ENCODE measurements around the gene CAPN11. TPM values are rescaled to one million over a fixed set of nuclear protein-coding genes. Genes with fewer than 3 reads are reported as not detected.
"Not testable (repeated sequence)": the region's sequence is repeated elsewhere in the genome, so short reads cannot be mapped to it uniquely, and the experiment has no call there.

The CAPN11 gene
- total RNA-seq, 2 donors from 2014 or later: 2.0 TPM; not detected in 1

DNA sequence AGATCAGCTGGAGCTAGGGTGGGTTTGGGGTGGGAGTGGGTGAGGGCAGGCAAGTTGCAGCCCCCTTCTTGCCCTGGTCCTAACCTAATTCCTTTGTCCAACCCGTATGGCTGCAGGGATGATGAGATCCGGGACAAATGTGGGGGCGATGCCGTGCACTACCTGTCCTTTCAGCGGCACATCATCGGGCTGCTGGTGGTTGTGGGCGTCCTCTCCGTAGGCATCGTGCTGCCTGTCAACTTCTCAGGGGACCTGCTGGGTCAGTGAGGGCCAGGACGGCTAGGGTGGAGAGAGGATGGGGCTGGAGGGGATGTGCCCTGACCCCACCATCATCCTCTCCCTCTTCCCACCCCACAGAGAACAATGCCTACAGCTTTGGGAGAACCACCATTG lies 19.3 kb upstream of the CAPN11 start:
- H3K27me3 ChIP-seq: no peaks in the 10 kb centered on the region
- H3K9me3 ChIP-seq: no peaks in the 10 kb centered on the region
- peaks cover 7% of the 10 kb centered on the region for H3K36me3 ChIP-seq
- H3K27ac ChIP-seq: no peak overlapping the region
- no peaks in the 10 kb centered on the region for H3K4me1 ChIP-seq
- TF ChIP-seq CTCF (IDR thresholded peaks at IDR 0.05): no peak
- H3K9ac ChIP-seq (ENCODE audit: low read depth in 2 of 2, low read length in 2 of 2): no peak overlapping the region
- intact Hi-C loops (cut with DNase I): no loop called here
- DNase-seq: no peak
- no peak overlapping the region for H3K4me3 ChIP-seq

DNA sequence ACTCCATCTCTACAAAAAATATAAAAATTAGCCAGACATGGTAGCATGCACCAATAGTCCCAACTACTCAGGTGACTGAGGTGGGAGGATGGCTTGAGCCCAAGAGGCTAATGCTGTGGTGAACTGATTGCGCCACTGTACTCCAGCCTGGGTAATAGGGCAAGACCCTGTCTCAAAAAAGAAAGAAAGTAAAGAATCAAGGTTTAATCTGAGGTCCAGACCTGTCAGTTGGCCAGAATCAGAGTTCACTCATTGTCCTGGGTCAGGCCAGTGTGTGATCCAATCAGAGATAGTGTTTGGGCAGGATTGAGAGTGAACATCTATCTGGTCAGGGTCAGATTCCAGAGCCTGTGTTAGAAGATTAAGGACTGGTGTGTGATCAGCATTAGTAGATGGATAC lies 15.8 kb upstream of the CAPN11 start:
- no peak overlapping the region for H3K9ac ChIP-seq (ENCODE audit: low read depth in 2 of 2, low read length in 2 of 2)
- TF ChIP-seq CTCF (IDR thresholded peaks at IDR 0.05): no peak
- H3K4me1 ChIP-seq: no peaks in the 10 kb centered on the region
- intact Hi-C loops (cut with DNase I): no loop called here
- DNase-seq: no peak
- no peaks in the 10 kb centered on the region for H3K9me3 ChIP-seq
- no peak overlapping the region for H3K4me3 ChIP-seq
- H3K27ac ChIP-seq: no peak overlapping the region
- peaks cover 7% of the 10 kb centered on the region for H3K36me3 ChIP-seq
- no peaks in the 10 kb centered on the region for H3K27me3 ChIP-seq

GRCh38 chr6:44143731-44144130 lies 14.9 kb upstream of the CAPN11 start:
- intact Hi-C loops (cut with DNase I): no loop called here
- Histone ChIP-seq H3K9ac (ENCODE audit: low read depth in 2 of 2, low read length in 2 of 2) (no peak overlapping the region), H3K4me3 (no peak overlapping the region), H3K36me3 (peaks cover 7% of the 10 kb centered on the region), H3K27me3 (no peaks in the 10 kb centered on the region), H3K9me3 (no peaks in the 10 kb centered on the region), H3K4me1 (no peaks in the 10 kb centered on the region), H3K27ac (no peak overlapping the region)
- TF ChIP-seq CTCF (IDR thresholded peaks at IDR 0.05): no peak
- no peak for DNase-seq

DNA sequence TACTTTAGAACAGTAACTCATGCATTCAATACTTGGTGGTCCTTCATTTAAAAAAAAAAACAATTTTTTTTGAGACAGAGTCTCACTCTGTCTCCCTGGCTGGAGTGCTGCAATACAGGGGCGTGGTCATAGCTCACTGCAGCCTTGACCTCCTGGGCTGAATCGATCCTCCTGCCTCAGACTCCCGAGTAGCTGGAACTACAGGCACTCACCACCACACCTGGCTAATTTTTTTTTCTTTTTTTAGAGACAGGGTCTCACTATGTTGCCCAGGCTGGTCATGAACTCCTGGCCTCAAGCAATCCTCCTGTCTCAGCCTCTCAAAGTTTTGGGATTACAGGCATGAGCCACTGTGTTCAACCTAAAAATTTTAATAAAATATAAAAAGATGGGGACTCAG lies 14.1 kb upstream of the CAPN11 start:
- H3K27me3 ChIP-seq; H3K4me1 ChIP-seq; H3K4me3 ChIP-seq; intact Hi-C loops (cut with DNase I); H3K9ac ChIP-seq (ENCODE audit: low read depth in 2 of 2, low read length in 2 of 2); H3K27ac ChIP-seq; H3K9me3 ChIP-seq; H3K36me3 ChIP-seq; DNase-seq: not testable (repeated sequence)

DNA sequence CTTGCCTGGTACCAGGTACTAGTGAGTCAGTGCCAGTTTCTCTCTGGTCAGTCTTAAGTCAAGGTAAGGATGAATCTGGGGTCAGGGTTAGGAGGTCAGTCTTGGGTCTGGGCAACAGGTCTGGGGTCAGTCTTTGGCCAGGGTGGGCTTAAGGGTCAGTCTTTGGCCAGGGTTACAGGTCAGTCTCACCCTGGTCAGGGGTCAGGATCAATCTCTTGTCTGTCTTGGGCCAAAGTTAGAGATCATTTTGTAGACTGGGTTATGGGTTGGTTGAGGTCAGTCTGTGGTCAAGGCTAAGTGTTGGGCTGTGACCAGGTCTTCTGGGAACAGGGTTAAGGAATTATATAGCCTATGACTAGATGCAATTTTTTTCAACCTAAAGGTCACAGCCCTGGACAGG lies 12.8 kb upstream of the CAPN11 start:
- intact Hi-C loops (cut with DNase I): no loop called here
- Histone ChIP-seq H3K4me1 (no peaks in the 10 kb centered on the region), H3K4me3 (no peak overlapping the region), H3K27ac (no peak overlapping the region), H3K9me3 (no peaks in the 10 kb centered on the region), H3K36me3 (no peaks in the 10 kb centered on the region), H3K27me3 (no peaks in the 10 kb centered on the region), H3K9ac (ENCODE audit: low read depth in 2 of 2, low read length in 2 of 2) (no peak overlapping the region)
- no peak for TF ChIP-seq CTCF (IDR thresholded peaks at IDR 0.05)
- no peak for DNase-seq

- TF ChIP-seq CTCF (IDR thresholded peaks at IDR 0.05): no peak
- no peaks in the 10 kb centered on the region for H3K27me3 ChIP-seq
- no peak overlapping the region for H3K4me3 ChIP-seq
- H3K9me3 ChIP-seq: no peaks in the 10 kb centered on the region
- DNase-seq: no peak
- H3K27ac ChIP-seq: no peak overlapping the region
- H3K4me1 ChIP-seq: no peaks in the 10 kb centered on the region
- intact Hi-C loops (cut with DNase I): no loop called here
- H3K36me3 ChIP-seq: no peaks in the 10 kb centered on the region
- no peak overlapping the region for H3K9ac ChIP-seq (ENCODE audit: low read depth in 2 of 2, low read length in 2 of 2)
Observed at GRCh38 chr6:44146685-44147084, 11.9 kb upstream of the CAPN11 start.
